ENCODE results near the gene LRRC19. TPM values are rescaled to one million over a fixed set of nuclear protein-coding genes. Genes with fewer than 3 reads are reported as not detected.

The LRRC19 gene
- total and polyA plus RNA-seq, 2 donors (not counting 1 experiment from before 2014, with no cell fraction given): not detected

- no peak overlapping the region for H3K4me3 ChIP-seq (replicated peaks in 1 of 4; ENCODE audit: control extremely low read depth in 1 of 4, insufficient read depth in 1 of 4, low read depth in 3 of 4, low read length in 4 of 4)
- H3K4me2 ChIP-seq (ENCODE audit: extremely low read depth, insufficient read depth, low read length): no peak overlapping the region
- no peaks in the 10 kb centered on the region for H3K79me2 ChIP-seq (ENCODE audit: control insufficient read depth, insufficient read depth, low read length)
- DNase-seq (ENCODE audit: low read depth in 2 of 2): peak; percentile 36 to 66
- no peaks in the 10 kb centered on the region for H3K9me3 ChIP-seq (ENCODE audit: control insufficient read depth, insufficient read depth, low read depth, low read length)
- no peak overlapping the region for H3K9ac ChIP-seq (ENCODE audit: insufficient read depth, low read length)
- no peak overlapping the region for H3K27ac ChIP-seq (ENCODE audit: insufficient read depth, low read length)
- TF ChIP-seq EZH2 (IDR thresholded peaks at IDR 0.05; ENCODE audit: low read length, missing control alignments) (no peak), CTCF (conservative IDR thresholded peaks at IDR 0.05 in 1 of 2, IDR thresholded peaks at IDR 0.05 in 1 of 2; ENCODE audit: low read depth in 1 of 2, low read length in 2 of 2) (peak; percentile 81 to 83)
- no peaks in the 10 kb centered on the region for H3K27me3 ChIP-seq (ENCODE audit: control insufficient read depth, insufficient read depth, low read length)
- H3K4me1 ChIP-seq (ENCODE audit: control insufficient read depth, extremely low read depth, insufficient read depth, low read length): no peaks in the 10 kb centered on the region
- H2AFZ ChIP-seq (ENCODE audit: low read length): no peak overlapping the region
- no peaks in the 10 kb centered on the region for H4K20me1 ChIP-seq (ENCODE audit: control insufficient read depth, extremely low read depth, insufficient read depth, low read length)
- no peaks in the 10 kb centered on the region for H3K36me3 ChIP-seq (ENCODE audit: control insufficient read depth, insufficient read depth, low read length)
Observed at GRCh38 chr9:27033815-27034403, 28.4 kb upstream of the LRRC19 start.

- H2AFZ ChIP-seq (ENCODE audit: low read length): no peak overlapping the region
- no peak overlapping the region for H3K4me3 ChIP-seq (replicated peaks in 1 of 4; ENCODE audit: control extremely low read depth in 1 of 4, insufficient read depth in 1 of 4, low read depth in 3 of 4, low read length in 4 of 4)
- no peaks in the 10 kb centered on the region for H3K9me3 ChIP-seq (ENCODE audit: control insufficient read depth, insufficient read depth, low read depth, low read length)
- no peaks in the 10 kb centered on the region for H3K36me3 ChIP-seq (ENCODE audit: control insufficient read depth, insufficient read depth, low read length)
- no peaks in the 10 kb centered on the region for H3K27me3 ChIP-seq (ENCODE audit: control insufficient read depth, insufficient read depth, low read length)
- TF ChIP-seq CTCF (conservative IDR thresholded peaks at IDR 0.05 in 1 of 2, IDR thresholded peaks at IDR 0.05 in 1 of 2; ENCODE audit: low read depth in 1 of 2, low read length in 2 of 2) (no peak), EZH2 (IDR thresholded peaks at IDR 0.05; ENCODE audit: low read length, missing control alignments) (no peak)
- H3K27ac ChIP-seq (ENCODE audit: insufficient read depth, low read length): no peak overlapping the region
- H4K20me1 ChIP-seq (ENCODE audit: control insufficient read depth, extremely low read depth, insufficient read depth, low read length): no peaks in the 10 kb centered on the region
- H3K4me1 ChIP-seq (ENCODE audit: control insufficient read depth, extremely low read depth, insufficient read depth, low read length): no peaks in the 10 kb centered on the region
- no peak overlapping the region for H3K4me2 ChIP-seq (ENCODE audit: extremely low read depth, insufficient read depth, low read length)
- H3K79me2 ChIP-seq (ENCODE audit: control insufficient read depth, insufficient read depth, low read length): no peaks in the 10 kb centered on the region
- no peak overlapping the region for H3K9ac ChIP-seq (ENCODE audit: insufficient read depth, low read length)
- no peak for DNase-seq (ENCODE audit: low read depth in 2 of 2)
Observed at GRCh38 chr9:27029186-27029585, 23.7 kb upstream of the LRRC19 start.

GRCh38 chr9:27022920-27023319, 17.4 kb upstream of the LRRC19 start:
- Histone ChIP-seq H3K9me3 (ENCODE audit: control insufficient read depth, insufficient read depth, low read depth, low read length) (no peaks in the 10 kb centered on the region), H3K9ac (ENCODE audit: insufficient read depth, low read length) (no peak overlapping the region), H3K36me3 (ENCODE audit: control insufficient read depth, insufficient read depth, low read length) (no peaks in the 10 kb centered on the region), H3K27me3 (ENCODE audit: control insufficient read depth, insufficient read depth, low read length) (no peaks in the 10 kb centered on the region), H4K20me1 (ENCODE audit: control insufficient read depth, extremely low read depth, insufficient read depth, low read length) (no peaks in the 10 kb centered on the region), H3K4me3 (replicated peaks in 1 of 4; ENCODE audit: control extremely low read depth in 1 of 4, insufficient read depth in 1 of 4, low read depth in 3 of 4, low read length in 4 of 4) (no peak overlapping the region), H3K4me2 (ENCODE audit: extremely low read depth, insufficient read depth, low read length) (no peak overlapping the region), H3K79me2 (ENCODE audit: control insufficient read depth, insufficient read depth, low read length) (no peaks in the 10 kb centered on the region), H2AFZ (ENCODE audit: low read length) (no peak overlapping the region), H3K27ac (ENCODE audit: insufficient read depth, low read length) (no peak overlapping the region), H3K4me1 (ENCODE audit: control insufficient read depth, extremely low read depth, insufficient read depth, low read length) (no peaks in the 10 kb centered on the region)
- DNase-seq (ENCODE audit: low read depth in 2 of 2): no peak
- TF ChIP-seq CTCF (conservative IDR thresholded peaks at IDR 0.05 in 1 of 2, IDR thresholded peaks at IDR 0.05 in 1 of 2; ENCODE audit: low read depth in 1 of 2, low read length in 2 of 2) (no peak), EZH2 (IDR thresholded peaks at IDR 0.05; ENCODE audit: low read length, missing control alignments) (no peak)

Measured in fibroblast of lung (primary cell).